Activated naive CD8-positive, alpha-beta T cell treated with anti-CD3 and anti-CD28 coated beads, Interleukin-2, amount 10 ng/mL, durations not matched to agents 7 days and 5 days (primary cell): ENCODE results near the gene WFDC1. TPM values are rescaled to one million over a fixed set of nuclear protein-coding genes. Genes with fewer than 3 reads are reported as not detected.

Experiments
- ATAC-seq: fragments of 150-1000 bp; cut with Tn5 transposase; one replicate; pipeline ENCODE4 v1.10.0; 2021; ENCODE audit warnings: low read depth, moderate library complexity
- POLR2A ChIA-PET: fragments of 350-600 bp; sonication (Branson Sonifier 250); formaldehyde crosslinking; loops from one replicate; lab custom pipeline; 2021; ENCODE audit warnings: antibody characterized with exemption; lab: Charles Lee
- DNase-seq: peaks from one replicate; pipeline ENCODE4 v3.0.0; 2021
- H3K27ac Mint-ChIP-seq: one replicate; pipeline ENCODE4 v1.8.0; 2022; ENCODE audit warnings: mild to moderate bottlenecking, mixed read lengths
- H3K27me3 Mint-ChIP-seq: one replicate; pipeline ENCODE4 v1.8.0; 2022; ENCODE audit warnings: mild to moderate bottlenecking, moderate library complexity, mixed read lengths
- H3K36me3 Mint-ChIP-seq: one replicate; pipeline ENCODE4 v1.8.0; 2021; ENCODE audit warnings: mild to moderate bottlenecking, mixed read lengths
- H3K4me1 Mint-ChIP-seq: one replicate; pipeline ENCODE4 v1.8.0; 2021; ENCODE audit warnings: mixed read lengths
- H3K4me3 Mint-ChIP-seq: one replicate; pipeline ENCODE4 v1.8.0; 2022; ENCODE audit warnings: mild to moderate bottlenecking, moderate library complexity, mixed read lengths
- H3K9me3 Mint-ChIP-seq: one replicate; pipeline ENCODE4 v1.8.0; 2021; ENCODE audit warnings: mixed read lengths
- total RNA-seq, 2 experiments: library from RNA; stranded (reverse); gene quantifications; one replicate each; pipeline ENCODE4 v1.2.3, GENCODE V29; 2021

Gene WFDC1
- total RNA-seq, 2 experiments from 2014 or later, result not detected

- Mint-ChIP-seq H3K27ac (no peak overlapping the region), H3K4me1 (no peaks in the 10 kb centered on the region), H3K27me3 (peaks cover 2% of the 10 kb centered on the region), H3K9me3 (no peaks in the 10 kb centered on the region), H3K4me3 (no peak overlapping the region), H3K36me3 (no peaks in the 10 kb centered on the region)
- ATAC-seq, result no peak
- no peak for DNase-seq
- POLR2A ChIA-PET, result no interaction called here
These were observed 14.8 kb upstream of the WFDC1 start for GRCh38 chr16:84279881-84280280.

- H3K27ac Mint-ChIP-seq, result no peak overlapping the region
- H3K9me3 Mint-ChIP-seq, result no peaks in the 10 kb centered on the region
- H3K27me3 Mint-ChIP-seq, result peaks cover 2% of the 10 kb centered on the region
- H3K4me1 Mint-ChIP-seq, result no peaks in the 10 kb centered on the region
- no peaks in the 10 kb centered on the region for H3K36me3 Mint-ChIP-seq
- no peak overlapping the region for H3K4me3 Mint-ChIP-seq
- no peak for DNase-seq
- POLR2A ChIA-PET, result no interaction called here
- ATAC-seq, result no peak
These were observed 13.6 kb upstream of the WFDC1 start for GRCh38 chr16:84281074-84281473.

- no peaks in the 10 kb centered on the region for H3K9me3 Mint-ChIP-seq
- no peak overlapping the region for H3K4me3 Mint-ChIP-seq
- POLR2A ChIA-PET, result no interaction called here
- H3K4me1 Mint-ChIP-seq, result no peaks in the 10 kb centered on the region
- ATAC-seq, result no peak
- H3K27ac Mint-ChIP-seq, result no peak overlapping the region
- H3K36me3 Mint-ChIP-seq, result no peaks in the 10 kb centered on the region
- peaks cover 2% of the 10 kb centered on the region for H3K27me3 Mint-ChIP-seq
- DNase-seq, result no peak
These were observed 12.1 kb upstream of the WFDC1 start for GRCh38 chr16:84282533-84282932.

- Mint-ChIP-seq H3K27me3 (peaks cover 5% of the 10 kb centered on the region), H3K27ac (no peak overlapping the region), H3K4me1 (no peaks in the 10 kb centered on the region), H3K9me3 (no peaks in the 10 kb centered on the region), H3K4me3 (no peak overlapping the region), H3K36me3 (no peaks in the 10 kb centered on the region)
- ATAC-seq, result no peak
- POLR2A ChIA-PET, result no interaction called here
- no peak for DNase-seq
These were observed 11.1 kb upstream of the WFDC1 start for GRCh38 chr16:84283314-84284153.

GRCh38 chr16:84284154-84284722 is 10.4 kb upstream of the WFDC1 start:
- Mint-ChIP-seq H3K27me3 (peaks cover 9% of the 10 kb centered on the region), H3K27ac (no peak overlapping the region), H3K36me3 (no peaks in the 10 kb centered on the region), H3K4me3 (no peak overlapping the region), H3K9me3 (no peaks in the 10 kb centered on the region), H3K4me1 (no peaks in the 10 kb centered on the region)
- no peak for ATAC-seq
- POLR2A ChIA-PET, result no interaction called here
- no peak for DNase-seq

- H3K4me3 Mint-ChIP-seq, result no peak overlapping the region
- H3K36me3 Mint-ChIP-seq, result no peaks in the 10 kb centered on the region
- ATAC-seq, result no peak
- H3K9me3 Mint-ChIP-seq, result no peaks in the 10 kb centered on the region
- POLR2A ChIA-PET, result no interaction called here
- no peaks in the 10 kb centered on the region for H3K4me1 Mint-ChIP-seq
- peaks cover 9% of the 10 kb centered on the region for H3K27me3 Mint-ChIP-seq
- DNase-seq, result no peak
- no peak overlapping the region for H3K27ac Mint-ChIP-seq
These were observed 8.0 kb upstream of the WFDC1 start for GRCh38 chr16:84286578-84287240.

- POLR2A ChIA-PET, result no interaction called here
- no peak for ATAC-seq
These were observed 5.8 kb upstream of the WFDC1 start for GRCh38 chr16:84288902-84289301.

GRCh38 chr16:84291226-84291625 is 3.5 kb upstream of the WFDC1 start:
- ATAC-seq (no peak), DNase-seq (no peak)
- peaks cover 39% of the 10 kb centered on the region for H3K27me3 Mint-ChIP-seq
- peaks cover 8% of the 10 kb centered on the region for H3K4me1 Mint-ChIP-seq
- H3K27ac Mint-ChIP-seq, result no peak overlapping the region
- H3K9me3 Mint-ChIP-seq, result no peaks in the 10 kb centered on the region
- H3K4me3 Mint-ChIP-seq, result no peak overlapping the region
- POLR2A ChIA-PET, result no interaction called here
- no peaks in the 10 kb centered on the region for H3K36me3 Mint-ChIP-seq

More at GRCh38 chr16:84288902-84289301, 5.8 kb upstream of the WFDC1 start:
- H3K27me3 Mint-ChIP-seq, result peaks cover 16% of the 10 kb centered on the region
- H3K27ac Mint-ChIP-seq, result no peak overlapping the region
- no peaks in the 10 kb centered on the region for H3K36me3 Mint-ChIP-seq
- peaks cover under 1% of the 10 kb centered on the region for H3K4me1 Mint-ChIP-seq
- no peaks in the 10 kb centered on the region for H3K9me3 Mint-ChIP-seq
- no peak overlapping the region for H3K4me3 Mint-ChIP-seq
- DNase-seq, result no peak

- no peak for ATAC-seq
- peaks cover 44% of the 10 kb centered on the region for H3K27me3 Mint-ChIP-seq
- no peaks in the 10 kb centered on the region for H3K9me3 Mint-ChIP-seq
- DNase-seq, result no peak
- H3K4me1 Mint-ChIP-seq, result peaks cover 8% of the 10 kb centered on the region
- no peak overlapping the region for H3K4me3 Mint-ChIP-seq
- POLR2A ChIA-PET, result no interaction called here
- H3K27ac Mint-ChIP-seq, result no peak overlapping the region
- H3K36me3 Mint-ChIP-seq, result no peaks in the 10 kb centered on the region
These were observed 2.7 kb upstream of the WFDC1 start for GRCh38 chr16:84292011-84292410.

- ATAC-seq (no peak), DNase-seq (no peak)
- H3K27ac Mint-ChIP-seq, result no peak overlapping the region
- H3K4me1 Mint-ChIP-seq, result peaks cover 8% of the 10 kb centered on the region
- peaks cover 41% of the 10 kb centered on the region for H3K27me3 Mint-ChIP-seq
- no peaks in the 10 kb centered on the region for H3K9me3 Mint-ChIP-seq
- no peaks in the 10 kb centered on the region for H3K36me3 Mint-ChIP-seq
- POLR2A ChIA-PET, result no interaction called here
- H3K4me3 Mint-ChIP-seq, result no peak overlapping the region
These were observed 1.3 kb upstream of the WFDC1 start for GRCh38 chr16:84293406-84293805.

GRCh38 chr16:84294117-84294516 is 561 bp upstream of the WFDC1 start:
- POLR2A ChIA-PET, result no interaction called here
- DNase-seq (no peak), ATAC-seq (no peak)
- no peak overlapping the region for H3K4me3 Mint-ChIP-seq
- peaks cover 38% of the 10 kb centered on the region for H3K27me3 Mint-ChIP-seq
- no peaks in the 10 kb centered on the region for H3K9me3 Mint-ChIP-seq
- H3K36me3 Mint-ChIP-seq, result no peaks in the 10 kb centered on the region
- no peak overlapping the region for H3K27ac Mint-ChIP-seq
- peaks cover 8% of the 10 kb centered on the region for H3K4me1 Mint-ChIP-seq

GRCh38 chr16:84295203-84295860 is 654 bp downstream of the WFDC1 start:
- no peak overlapping the region for H3K4me3 Mint-ChIP-seq
- no peaks in the 10 kb centered on the region for H3K36me3 Mint-ChIP-seq
- H3K27ac Mint-ChIP-seq, result no peak overlapping the region
- H3K9me3 Mint-ChIP-seq, result no peaks in the 10 kb centered on the region
- POLR2A ChIA-PET, result no interaction called here
- DNase-seq, result no peak
- no peak for ATAC-seq
- peaks cover 8% of the 10 kb centered on the region for H3K4me1 Mint-ChIP-seq
- H3K27me3 Mint-ChIP-seq, result peaks cover 40% of the 10 kb centered on the region

- POLR2A ChIA-PET, result no interaction called here
- Mint-ChIP-seq H3K27me3 (peaks cover 38% of the 10 kb centered on the region), H3K36me3 (no peaks in the 10 kb centered on the region), H3K4me1 (peaks cover 8% of the 10 kb centered on the region), H3K9me3 (no peaks in the 10 kb centered on the region), H3K4me3 (no peak overlapping the region), H3K27ac (no peak overlapping the region)
- ATAC-seq, result no peak
- DNase-seq, result no peak
These were observed 3.8 kb downstream of the WFDC1 start for GRCh38 chr16:84298376-84298899.
